GM18498 (cell line): ENCODE data around the gene ANKS1B.

ENCODE experiments used
- ATAC-seq: cut with Tn5 transposase; IDR thresholded peaks from one replicate; pipeline ENCODE4 v1.9.1; 2021; ENCODE audit warnings: mild to moderate bottlenecking, moderate library complexity; ENCODE audit not compliant: unreplicated experiment

ANKS1B gene

GRCh38 chr12:98908866-98909265, 1075.9 kb downstream of the ANKS1B start:
- ATAC-seq, result no peak

DNA sequence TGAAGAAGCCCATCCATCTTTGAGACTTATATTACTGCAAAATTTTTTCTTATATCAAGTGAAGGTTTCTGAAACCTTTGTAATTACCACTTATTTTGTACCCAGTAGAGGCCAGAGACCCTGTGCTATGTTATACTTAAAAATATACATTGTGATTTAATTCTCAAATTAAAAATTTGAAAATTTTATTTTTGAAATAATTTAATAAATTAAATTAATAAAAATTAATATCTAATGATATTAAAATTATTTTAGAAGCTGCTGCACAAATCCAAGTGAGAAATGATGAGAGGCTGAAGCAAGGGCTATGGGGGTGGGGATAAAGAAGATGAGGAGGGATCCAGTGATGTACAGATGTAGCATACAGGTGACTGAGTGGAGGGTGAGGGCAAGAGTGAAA, 1080.9 kb downstream of the ANKS1B start:
- ATAC-seq, result no peak

GRCh38 chr12:98901189-98901588, 1083.5 kb downstream of the ANKS1B start:
- ATAC-seq, result no peak

DNA sequence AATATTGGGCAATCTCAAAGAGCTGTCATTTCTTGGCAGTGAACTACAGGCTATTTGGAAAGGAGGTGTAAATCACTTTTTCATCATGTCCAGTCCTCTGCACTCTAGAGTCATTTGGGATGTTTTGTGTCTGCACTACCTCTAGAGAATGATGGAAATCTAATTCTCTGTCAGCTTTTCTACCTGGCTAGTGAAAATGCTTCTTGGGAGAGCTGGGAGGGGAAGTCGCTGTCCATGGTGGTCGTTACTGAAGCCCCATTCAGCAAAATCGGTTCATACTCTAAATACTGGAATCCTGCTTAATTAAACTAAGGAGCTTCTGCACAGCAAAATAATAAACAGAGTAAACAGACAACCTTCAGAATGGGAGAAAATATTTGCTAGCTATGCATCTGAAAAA, 1087.8 kb downstream of the ANKS1B start:
- ATAC-seq, result no peak

GRCh38 chr12:98895086-98895651, 1089.6 kb downstream of the ANKS1B start:
- no peak for ATAC-seq

DNA sequence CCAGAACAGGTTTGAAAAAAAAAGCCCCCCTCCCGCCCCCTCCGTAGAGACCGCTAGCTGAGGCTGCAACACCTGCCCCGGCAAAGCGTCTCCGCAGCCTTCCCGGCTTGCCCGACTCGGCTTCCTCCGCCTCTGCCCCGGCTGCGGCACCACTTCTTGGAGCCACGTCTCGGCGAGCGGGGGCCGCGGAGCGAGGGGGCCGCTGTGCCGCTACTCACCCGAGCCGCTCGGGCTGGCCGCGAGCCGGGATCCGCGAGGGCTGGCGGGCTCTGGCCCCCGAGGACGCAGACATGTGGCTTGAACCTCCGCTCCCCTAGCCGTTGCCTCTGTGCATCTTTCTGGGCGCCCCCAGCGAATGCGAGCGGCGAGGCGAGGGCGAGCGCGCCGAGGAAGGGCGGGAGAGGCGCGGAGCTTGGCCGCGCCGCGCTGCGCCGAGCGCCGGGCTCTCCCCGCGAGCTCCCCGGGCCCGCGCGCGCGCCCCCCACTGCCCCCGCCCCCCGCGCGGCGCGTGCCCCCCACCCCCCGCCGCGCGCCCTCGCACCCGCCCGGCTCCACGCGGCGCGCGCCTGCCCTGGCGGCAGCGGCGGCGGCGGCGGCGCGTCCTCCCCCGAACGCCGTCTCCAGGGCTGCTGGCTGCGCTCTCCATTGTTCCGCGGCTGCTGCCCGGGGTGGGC, 1090.2 kb downstream of the ANKS1B start:
- no peak for ATAC-seq

DNA sequence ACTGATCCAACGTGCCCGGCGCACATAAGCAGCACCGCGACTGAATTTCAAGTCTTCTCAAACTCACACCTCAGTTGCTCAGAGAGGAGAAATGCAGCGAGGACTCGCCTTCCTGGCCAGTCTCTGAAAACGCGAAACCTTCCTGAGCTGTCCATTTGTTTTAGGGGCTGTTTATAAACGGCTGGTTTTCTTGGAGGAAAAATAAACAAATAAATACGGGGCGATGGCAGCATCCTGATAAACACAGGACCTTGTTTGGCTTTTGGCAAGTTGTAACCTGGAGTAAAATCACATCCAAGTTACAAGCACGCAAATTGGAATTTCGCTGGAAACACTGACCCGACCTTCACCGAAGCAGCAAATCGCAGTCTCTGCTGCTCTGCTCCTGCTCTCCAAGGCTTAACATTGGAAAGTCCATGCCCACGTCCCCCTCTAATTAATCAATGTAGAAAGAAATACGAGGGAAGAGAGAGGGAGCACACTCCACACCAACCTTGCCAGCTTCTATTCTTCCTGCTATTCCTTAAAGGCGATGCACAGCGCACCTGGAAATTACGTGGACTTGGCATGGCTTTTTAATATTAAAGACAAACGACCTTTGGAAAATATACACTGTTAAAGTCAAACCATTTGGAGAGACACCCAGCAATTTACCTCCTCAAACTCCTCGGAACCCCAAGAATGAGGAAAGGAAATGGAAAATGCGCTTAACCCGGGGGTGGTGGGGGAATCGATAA, 1090.9 kb downstream of the ANKS1B start:
- ATAC-seq, result no peak

GRCh38 chr12:98893126-98893674, 1091.5 kb downstream of the ANKS1B start:
- ATAC-seq, result no peak

- no peak for ATAC-seq
Observed at GRCh38 chr12:98885778-98886177, 1099.0 kb downstream of the ANKS1B start.

DNA sequence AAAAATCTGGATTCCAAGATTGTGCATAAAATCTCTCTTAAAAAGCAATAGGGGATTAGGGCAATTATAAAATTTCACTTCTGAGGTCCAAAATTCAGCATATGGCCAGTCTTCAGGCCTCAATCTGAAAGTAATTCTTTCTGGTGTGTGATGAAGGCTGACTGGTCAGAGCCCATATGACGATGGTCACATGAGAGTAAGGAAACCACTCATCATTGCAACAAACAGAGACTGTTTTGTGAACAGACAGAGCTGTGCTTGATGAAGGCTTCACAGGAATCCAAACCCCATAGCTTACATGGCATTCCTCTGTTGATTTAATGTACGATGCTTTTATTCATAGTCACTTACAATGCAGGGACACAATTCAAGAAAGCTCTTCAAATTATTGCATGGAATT, 1101.5 kb downstream of the ANKS1B start:
- no peak for ATAC-seq

DNA sequence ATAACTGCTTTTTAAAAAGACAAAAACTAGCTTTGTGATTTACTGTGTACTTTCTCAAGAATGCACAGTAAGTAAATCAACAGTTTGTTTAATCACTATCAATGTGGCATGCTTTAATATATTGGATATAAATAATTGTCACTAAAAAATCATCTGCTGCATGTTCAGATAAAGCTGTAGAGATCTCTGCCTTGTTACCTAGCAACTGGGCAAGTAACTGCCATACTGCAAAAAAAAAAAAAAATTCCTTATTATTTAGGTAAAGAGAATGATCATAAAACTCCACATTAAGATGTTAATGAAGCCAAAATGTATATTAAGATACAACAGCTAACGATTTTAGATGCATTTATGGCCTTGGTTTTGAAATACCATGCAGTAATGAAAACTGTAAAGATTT, 1102.2 kb downstream of the ANKS1B start:
- ATAC-seq, result no peak

DNA sequence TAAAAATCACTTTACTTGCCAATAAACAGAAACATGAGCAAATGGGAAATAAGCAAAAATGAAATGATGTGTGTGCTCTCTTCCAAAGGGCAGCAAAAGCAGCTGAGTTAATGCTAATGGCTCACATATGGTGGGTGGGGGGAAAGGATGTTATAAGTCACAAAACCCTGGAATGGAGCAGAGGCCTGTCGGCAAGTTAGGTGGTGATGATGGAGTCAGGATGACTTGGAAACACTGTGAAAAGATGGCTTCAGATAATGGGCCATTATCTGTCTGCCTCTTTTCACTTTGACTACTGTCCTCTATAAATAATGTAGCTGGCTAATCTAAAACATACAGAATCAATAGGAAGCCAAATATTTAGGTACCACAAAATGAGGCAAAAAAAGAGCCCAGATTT, 1111.0 kb downstream of the ANKS1B start:
- ATAC-seq, result no peak

GRCh38 chr12:98870504-98870903, 1114.2 kb downstream of the ANKS1B start:
- no peak for ATAC-seq

DNA sequence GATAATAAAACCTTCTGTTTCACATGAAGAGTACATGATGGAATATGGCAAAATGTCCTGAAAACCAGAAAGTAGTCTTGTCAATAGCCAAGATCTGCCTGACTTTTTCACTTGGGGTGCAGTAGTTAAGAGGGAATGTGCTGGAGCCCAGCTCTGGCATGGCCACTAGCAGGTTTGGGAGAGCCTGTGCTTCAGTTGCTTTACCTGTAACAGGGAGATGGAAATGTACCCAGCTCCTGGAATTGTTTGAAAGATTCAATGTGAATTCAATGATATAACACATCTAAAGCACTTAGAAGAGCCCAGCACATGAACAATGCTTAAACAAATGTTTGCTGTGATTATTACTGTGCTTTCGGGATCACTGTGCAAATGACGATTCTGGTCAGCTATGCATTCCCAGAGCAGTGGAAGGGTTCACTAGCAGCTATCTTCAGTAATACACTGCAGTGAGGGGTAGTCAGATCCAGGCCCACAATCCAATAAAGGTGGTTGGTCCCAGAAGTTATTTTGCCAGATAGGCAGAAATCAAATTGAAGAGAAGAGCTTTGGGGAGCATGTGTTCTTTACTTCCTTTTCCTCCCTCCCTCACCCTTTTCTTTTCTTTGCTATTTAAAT, 1114.7 kb downstream of the ANKS1B start:
- ATAC-seq, result no peak

GRCh38 chr12:98868538-98868937, 1116.2 kb downstream of the ANKS1B start:
- ATAC-seq, result no peak

- no peak for ATAC-seq
Observed at GRCh38 chr12:98868076-98868475, 1116.7 kb downstream of the ANKS1B start.

- ATAC-seq, result no peak
Observed at GRCh38 chr12:98864363-98864762, 1120.4 kb downstream of the ANKS1B start.

GRCh38 chr12:98863167-98863566, 1121.6 kb downstream of the ANKS1B start:
- ATAC-seq, result no peak

GRCh38 chr12:98861251-98861650, 1123.5 kb downstream of the ANKS1B start:
- ATAC-seq, result no peak

GRCh38 chr12:98856897-98857540, 1127.7 kb downstream of the ANKS1B start:
- ATAC-seq, result no peak

DNA sequence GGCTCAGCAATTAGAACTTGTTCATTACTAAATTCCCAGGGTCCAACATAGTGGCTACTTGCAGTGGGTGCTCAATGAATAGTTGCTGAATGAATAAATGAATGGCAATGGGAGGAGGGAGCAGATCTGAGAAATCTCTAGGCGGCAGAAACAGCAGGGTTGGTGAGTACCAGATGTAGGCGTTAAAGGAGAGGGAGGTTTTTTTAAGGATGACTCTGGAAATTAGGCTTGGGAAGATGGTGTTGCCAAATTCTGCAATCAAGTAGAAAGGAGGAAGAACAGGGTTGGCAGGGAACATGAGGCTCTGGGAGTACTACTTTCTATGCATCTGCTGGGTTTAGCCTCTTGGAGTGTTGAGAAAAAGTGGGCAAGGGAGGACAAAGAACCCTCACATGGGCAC, 1132.6 kb downstream of the ANKS1B start:
- ATAC-seq, result no peak
